OCI-LY7 (cell line): ENCODE data around the gene CYSLTR1. TPM values are rescaled to one million over a fixed set of nuclear protein-coding genes. Genes with fewer than 3 reads are reported as not detected.
"Not testable (repeated sequence)": the region's sequence is repeated elsewhere in the genome, so short reads cannot be mapped to it uniquely, and the experiment has no call there.

Source experiments
- BruUV-seq: library from RNA; stranded (reverse); fragments of 400-500 nt; replicated peaks from 2 replicates; lab custom pipeline; 2021; lab: Mats Ljungman, UMichigan
- CTCF ChIA-PET: fragments of 300-600 bp; sonication (Branson Sonifier 250); formaldehyde crosslinking; loops from one replicate; lab custom pipeline; 2022; ENCODE audit warnings: antibody characterized with exemption; ENCODE audit not compliant: unreplicated experiment; lab: Charles Lee
- POLR2A ChIA-PET: fragments of 300-600 bp; sonication (Branson Sonifier 250); formaldehyde crosslinking; loops from one replicate; lab custom pipeline; 2022; ENCODE audit warnings: antibody characterized with exemption; lab: Charles Lee
- DNase-seq: peaks from one replicate; pipeline ENCODE4 v3.0.0-alpha.2; 2015; ENCODE audit warnings: low spot score
- H2AFZ ChIP-seq: fragments of 200-600 bp; sonication (generic), shearing (Covaris generic); 2 replicates; pipeline ENCODE4 v1.6.1; 2014; ENCODE audit warnings: mild to moderate bottlenecking, antibody characterized with exemption, low read length, moderate library complexity
- H3K27ac ChIP-seq: fragments of 200-600 bp; sonication (generic); 2 replicates; pipeline ENCODE4 v1.5.1; 2014; ENCODE audit warnings: mixed run types, low read depth, mild to moderate bottlenecking, moderate library complexity, low read length, inconsistent platforms; ENCODE audit not compliant: poor library complexity, severe bottlenecking
- H3K36me3 ChIP-seq: fragments of 200-600 bp; sonication (generic); 2 replicates; pipeline ENCODE4 v1.6.1; 2014; ENCODE audit warnings: mild to moderate bottlenecking, antibody characterized with exemption, low read length, moderate library complexity, mixed read lengths; ENCODE audit not compliant: insufficient read depth
- H3K4me1 ChIP-seq: fragments of 200-600 bp; sonication (generic); 2 replicates; pipeline ENCODE4 v1.5.1; 2014; ENCODE audit warnings: mild to moderate bottlenecking, low read length; ENCODE audit not compliant: insufficient read depth, poor library complexity, severe bottlenecking
- H3K4me2 ChIP-seq: fragments of 200-600 bp; sonication (generic); 2 replicates; pipeline ENCODE4 v1.6.1; 2014; ENCODE audit warnings: mild to moderate bottlenecking, low read length
- H3K4me3 ChIP-seq: fragments of 200-600 bp; sonication (generic); 2 replicates; pipeline ENCODE4 v1.5.1; 2014; ENCODE audit warnings: mild to moderate bottlenecking, low read depth, low read length; ENCODE audit not compliant: poor library complexity, severe bottlenecking
- H3K79me2 ChIP-seq: fragments of 200-600 bp; sonication (generic); 2 replicates; pipeline ENCODE4 v1.6.1; 2016; ENCODE audit warnings: low read depth, mild to moderate bottlenecking, low read length, moderate library complexity, mixed read lengths; ENCODE audit not compliant: insufficient read depth
- H3K9me2 ChIP-seq: fragments of 200-600 bp; sonication (generic); 2 replicates; pipeline ENCODE4 v1.6.1; 2016; ENCODE audit warnings: mild to moderate bottlenecking, low read length, mixed read lengths; ENCODE audit not compliant: insufficient read depth
- H3K9me3 ChIP-seq: fragments of 200-600 bp; sonication (generic); 2 replicates; pipeline ENCODE4 v1.6.1; 2014; ENCODE audit warnings: mild to moderate bottlenecking, mixed run types, low read length, mixed read lengths
- H4K20me1 ChIP-seq: fragments of 200-600 bp; sonication (generic); 2 replicates; pipeline ENCODE4 v1.6.1; 2014; ENCODE audit warnings: mild to moderate bottlenecking, antibody characterized with exemption, low read length, moderate library complexity, mixed read lengths; ENCODE audit not compliant: insufficient read depth
- CTCF ChIP-seq: fragments of 200-600 bp; sonication (generic); conservative IDR thresholded peaks from 2 replicates; pipeline ENCODE4 v1.5.1; 2014; ENCODE audit warnings: mild to moderate bottlenecking, antibody characterized with exemption, low read length, moderate library complexity, mixed read lengths
- EZH2phosphoT487 ChIP-seq: fragments of 200-600 bp; sonication (generic); IDR thresholded peaks from 2 replicates; pipeline ENCODE4 v1.6.1; 2018; ENCODE audit warnings: low read depth, borderline replicate concordance, mild to moderate bottlenecking, mixed run types, antibody characterized with exemption, low read length, moderate library complexity, mixed read lengths
- intact Hi-C: fragments of 100-400 bp; cut with micrococcal nuclease; formaldehyde crosslinking; loops from one replicate; pipeline ENCODE4 v1.10.0; 2022; ENCODE audit not compliant: unreplicated experiment
- total RNA-seq, 2 experiments: library from RNA; depleted of rRNA in 1 of 2; stranded (reverse); fragments of >200 nt in 1 of 2; shearing (Covaris generic) in 1 of 2; gene quantifications; 2 replicates each; pipeline ENCODE4 v1.2.3, GENCODE V29; 2014 to 2022

The CYSLTR1 gene
- total RNA-seq, 2 experiments from 2014 or later, result 0.99 to 1.4 TPM

- TF ChIP-seq EZH2phosphoT487, result no peak
- no peak for TF ChIP-seq CTCF
- H3K4me3 ChIP-seq, result no peak overlapping the region
- CTCF ChIA-PET, result no interaction called here
- intact Hi-C loops, result no loop called here
- H3K4me1 ChIP-seq, result no peaks in the 10 kb centered on the region
- no peak overlapping the region for H3K4me2 ChIP-seq
- H3K9me2 ChIP-seq, result no peaks in the 10 kb centered on the region
- DNase-seq, result no peak
- no peak overlapping the region for H2AFZ ChIP-seq
- H3K79me2 ChIP-seq, result no peaks in the 10 kb centered on the region
- no TSS peak for BruUV-seq
- no peaks in the 10 kb centered on the region for H4K20me1 ChIP-seq
- H3K9me3 ChIP-seq, result no peaks in the 10 kb centered on the region
- no peaks in the 10 kb centered on the region for H3K36me3 ChIP-seq
- H3K27ac ChIP-seq, result no peak overlapping the region
- POLR2A ChIA-PET, result no interaction called here
Observed at GRCh38 chrX:78307665-78308064, 19.7 kb downstream of the CYSLTR1 start.

- Histone ChIP-seq H2AFZ (no peak overlapping the region), H3K79me2 (no peaks in the 10 kb centered on the region), H4K20me1 (no peaks in the 10 kb centered on the region), H3K9me3 (no peaks in the 10 kb centered on the region), H3K27ac (no peak overlapping the region), H3K4me1 (no peaks in the 10 kb centered on the region), H3K4me2 (no peak overlapping the region), H3K9me2 (no peaks in the 10 kb centered on the region), H3K4me3 (no peak overlapping the region), H3K36me3 (no peaks in the 10 kb centered on the region)
- no peak for TF ChIP-seq EZH2phosphoT487
- TF ChIP-seq CTCF, result no peak
- POLR2A ChIA-PET, result no interaction called here
- intact Hi-C loops, result no loop called here
- no peak for DNase-seq
- CTCF ChIA-PET, result no interaction called here
- BruUV-seq, result no TSS peak
Observed at GRCh38 chrX:78303086-78303485, 24.3 kb downstream of the CYSLTR1 start.

GRCh38 chrX:78300933-78301332 is 26.5 kb downstream of the CYSLTR1 start:
- H3K4me1 ChIP-seq, H3K9me2 ChIP-seq, H2AFZ ChIP-seq, H3K4me3 ChIP-seq, H3K4me2 ChIP-seq, H4K20me1 ChIP-seq, intact Hi-C loops, H3K79me2 ChIP-seq, H3K9me3 ChIP-seq, POLR2A ChIA-PET, H3K36me3 ChIP-seq, CTCF ChIA-PET, BruUV-seq, H3K27ac ChIP-seq, DNase-seq: not testable (repeated sequence)
